C1 segment of cervical spinal cord (tissue), 14 donors: ENCODE measurements around the gene JTB.
"Not testable (repeated sequence)": the region's sequence is repeated elsewhere in the genome, so short reads cannot be mapped to it uniquely, and the experiment has no call there.

Source experiments
- DNase-seq, 14 donors: peaks; one replicate each; lab custom pipeline; 2025; lab: John Stamatoyannopoulos, UW

The JTB gene

GRCh38 chr1:153979091-153979490 lies 1.6 kb upstream of the JTB start:
- DNase-seq = not testable (repeated sequence)

- DNase-seq = no peak
These were observed 918 bp upstream of the JTB start for GRCh38 chr1:153978274-153978909.

GRCh38 chr1:153976819-153977249 lies 640 bp downstream of the JTB start:
- DNase-seq = peak in 1 of 14 donors; percentile 57

GRCh38 chr1:153973525-153973924 lies 3.9 kb downstream of the JTB start:
- DNase-seq = no peak

GRCh38 chr1:153973071-153973470 lies 4.4 kb downstream of the JTB start:
- no peak for DNase-seq

GRCh38 chr1:153970346-153970745 lies 7.1 kb downstream of the JTB start:
- DNase-seq = no peak

- no peak for DNase-seq
These were observed 8.5 kb downstream of the JTB start for GRCh38 chr1:153968972-153969371.

GRCh38 chr1:153968408-153968807 lies 9.1 kb downstream of the JTB start:
- peak in 1 of 14 donors; percentile 27 for DNase-seq

GRCh38 chr1:153968000-153968363 lies 9.5 kb downstream of the JTB start:
- peak in 1 of 14 donors; percentile 79 for DNase-seq

GRCh38 chr1:153967107-153967999 lies 10.1 kb downstream of the JTB start, which contains the start of gene CREB3L4:
Gene CREB3L4 (plus strand): TSS chr1:153967902. CDS start chr1:153968526, 624 bp downstream.
- peak; percentile 36 to 97 (median 89) for DNase-seq

- peak in 4 of 14 donors; percentile 42 to 53 (median 45) for DNase-seq
These were observed 13.6 kb downstream of the JTB start for GRCh38 chr1:153963850-153964331.

- peak; percentile 65 to 98 (median 94) for DNase-seq
These were observed 14.2 kb downstream of the JTB start, which contains the start of gene SLC39A1 for GRCh38 chr1:153963030-153963849. Gene SLC39A1 (minus strand): TSS chr1:153963537. CDS start chr1:153962715, 822 bp downstream.

- DNase-seq = peak in 4 of 14 donors; percentile 21 to 55 (median 26)
These were observed 15.1 kb downstream of the JTB start for GRCh38 chr1:153962088-153963029.

GRCh38 chr1:153961421-153961820 lies 16.1 kb downstream of the JTB start:
- no peak for DNase-seq

GRCh38 chr1:153960206-153960605 lies 17.3 kb downstream of the JTB start:
- DNase-seq = no peak

- peak in 2 of 14 donors; percentile 15 to 42 for DNase-seq
These were observed 18.0 kb downstream of the JTB start for GRCh38 chr1:153959454-153959853.

- DNase-seq = no peak
These were observed 18.6 kb downstream of the JTB start for GRCh38 chr1:153958961-153959260.

- DNase-seq = peak; percentile 74 to 98 (median 95)
These were observed 19.1 kb downstream of the JTB start, which contains the start of gene CRTC2 for GRCh38 chr1:153958111-153958960. Gene CRTC2 (minus strand): TSS chr1:153958612. CDS start chr1:153958497, 115 bp downstream.

GRCh38 chr1:153957744-153958110 lies 19.7 kb downstream of the JTB start:
- peak in 1 of 14 donors; percentile 57 for DNase-seq
